C4-2B (cell line): Measurements from ENCODE around the gene PLXNA4.

Experiments
- ZFX ChIP-seq: fragments of 450-650 bp; IDR thresholded peaks from 2 replicates; pipeline ENCODE4 v1.6.1; 2017
- TF ChIP-seq, protein P1 (sequence below): fragments of 450-650 bp; conservative IDR thresholded peaks from 2 replicates; pipeline ENCODE4 v1.5.1; 2017; ENCODE audit warnings: mild to moderate bottlenecking

DNA sequence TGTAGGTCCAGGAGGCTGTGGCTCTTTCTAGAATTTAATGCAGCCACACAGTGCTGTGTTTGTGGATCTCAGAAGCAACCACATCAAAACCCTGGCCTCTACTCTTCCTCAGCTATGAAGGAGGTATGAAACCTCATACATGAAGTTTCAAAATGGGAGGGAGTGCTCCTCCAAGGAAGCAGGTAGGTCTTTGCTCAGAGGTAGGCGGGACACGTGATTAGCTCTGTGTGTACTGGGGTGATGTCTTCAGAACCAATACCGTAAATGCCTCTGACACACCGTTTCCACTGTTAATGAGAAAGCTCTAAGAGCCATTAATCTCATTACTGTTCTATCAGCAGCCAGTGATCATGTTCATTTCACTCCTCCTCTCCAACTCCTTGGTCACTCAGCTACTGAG lies 126.1 kb downstream of the PLXNA4 start:
- TF ChIP-seq, protein P1, sequence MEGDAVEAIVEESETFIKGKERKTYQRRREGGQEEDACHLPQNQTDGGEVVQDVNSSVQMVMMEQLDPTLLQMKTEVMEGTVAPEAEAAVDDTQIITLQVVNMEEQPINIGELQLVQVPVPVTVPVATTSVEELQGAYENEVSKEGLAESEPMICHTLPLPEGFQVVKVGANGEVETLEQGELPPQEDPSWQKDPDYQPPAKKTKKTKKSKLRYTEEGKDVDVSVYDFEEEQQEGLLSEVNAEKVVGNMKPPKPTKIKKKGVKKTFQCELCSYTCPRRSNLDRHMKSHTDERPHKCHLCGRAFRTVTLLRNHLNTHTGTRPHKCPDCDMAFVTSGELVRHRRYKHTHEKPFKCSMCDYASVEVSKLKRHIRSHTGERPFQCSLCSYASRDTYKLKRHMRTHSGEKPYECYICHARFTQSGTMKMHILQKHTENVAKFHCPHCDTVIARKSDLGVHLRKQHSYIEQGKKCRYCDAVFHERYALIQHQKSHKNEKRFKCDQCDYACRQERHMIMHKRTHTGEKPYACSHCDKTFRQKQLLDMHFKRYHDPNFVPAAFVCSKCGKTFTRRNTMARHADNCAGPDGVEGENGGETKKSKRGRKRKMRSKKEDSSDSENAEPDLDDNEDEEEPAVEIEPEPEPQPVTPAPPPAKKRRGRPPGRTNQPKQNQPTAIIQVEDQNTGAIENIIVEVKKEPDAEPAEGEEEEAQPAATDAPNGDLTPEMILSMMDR: no peak
- no peak for TF ChIP-seq ZFX
